AG09309 (cell line): ENCODE data around the gene ARHGAP26.

Experiments used
- DNase-seq: peaks from one replicate; pipeline ENCODE4 v3.0.0-alpha.2; 2010; ENCODE audit warnings: low read depth
- H3K4me3 ChIP-seq: 2 replicates; pipeline ENCODE4 v1.5.1; 2011; ENCODE audit warnings: mild to moderate bottlenecking, low read depth, low read length, moderate library complexity; ENCODE audit not compliant: control insufficient read depth
- CTCF ChIP-seq: IDR thresholded peaks from 2 replicates; pipeline ENCODE4 v1.5.1; 2011; ENCODE audit warnings: mild to moderate bottlenecking, low read depth, low read length, inconsistent platforms; ENCODE audit not compliant: insufficient read depth, control insufficient read depth; ENCODE audit errors: missing control alignments

ARHGAP26 gene

DNA sequence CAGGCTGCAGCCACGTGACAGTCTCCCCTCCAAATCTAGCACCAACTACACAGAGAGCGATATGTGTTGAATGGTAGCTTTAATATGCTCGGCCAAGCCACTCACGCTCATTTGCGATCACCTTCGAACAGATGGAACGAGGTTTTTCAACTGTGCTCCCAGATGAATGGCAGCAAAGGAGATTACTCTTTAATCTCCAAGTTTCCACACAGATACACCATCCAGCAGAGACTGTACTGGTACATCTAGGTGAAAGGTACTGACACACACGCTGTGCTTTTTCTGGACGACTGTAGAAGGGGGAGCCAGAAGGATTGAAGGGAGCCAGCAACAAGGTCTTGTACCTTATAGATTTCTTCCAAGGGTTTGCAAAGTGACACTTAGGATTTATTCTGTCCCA is 369.4 kb downstream of the ARHGAP26 start:
- no peak for TF ChIP-seq CTCF
- DNase-seq: no peak
- H3K4me3 ChIP-seq: no peak overlapping the region

- DNase-seq: no peak
- no peak for TF ChIP-seq CTCF
- H3K4me3 ChIP-seq: no peak overlapping the region
Measured at GRCh38 chr5:143140492-143141203, 370.5 kb downstream of the ARHGAP26 start.

DNA sequence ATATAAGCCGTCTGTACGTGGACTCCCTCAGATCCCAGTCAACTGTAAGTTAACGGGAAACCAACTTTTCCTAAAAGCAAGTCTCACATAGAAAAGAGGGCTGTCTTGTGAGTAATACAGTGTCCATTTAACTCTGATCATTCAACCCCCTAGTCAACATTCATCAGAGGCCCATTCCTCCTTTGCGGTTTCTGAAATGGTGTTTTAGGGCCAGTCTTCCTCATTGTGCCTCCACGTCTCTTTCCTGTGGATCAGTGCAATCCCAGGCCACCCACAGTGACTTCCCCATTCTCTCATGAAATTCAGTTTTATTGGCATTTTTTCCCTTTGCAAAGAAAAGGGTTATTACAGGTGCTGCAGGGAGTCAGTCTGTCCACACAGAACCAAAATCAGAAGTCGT is 371.5 kb downstream of the ARHGAP26 start:
- no peak for TF ChIP-seq CTCF
- DNase-seq: no peak
- no peak overlapping the region for H3K4me3 ChIP-seq

DNA sequence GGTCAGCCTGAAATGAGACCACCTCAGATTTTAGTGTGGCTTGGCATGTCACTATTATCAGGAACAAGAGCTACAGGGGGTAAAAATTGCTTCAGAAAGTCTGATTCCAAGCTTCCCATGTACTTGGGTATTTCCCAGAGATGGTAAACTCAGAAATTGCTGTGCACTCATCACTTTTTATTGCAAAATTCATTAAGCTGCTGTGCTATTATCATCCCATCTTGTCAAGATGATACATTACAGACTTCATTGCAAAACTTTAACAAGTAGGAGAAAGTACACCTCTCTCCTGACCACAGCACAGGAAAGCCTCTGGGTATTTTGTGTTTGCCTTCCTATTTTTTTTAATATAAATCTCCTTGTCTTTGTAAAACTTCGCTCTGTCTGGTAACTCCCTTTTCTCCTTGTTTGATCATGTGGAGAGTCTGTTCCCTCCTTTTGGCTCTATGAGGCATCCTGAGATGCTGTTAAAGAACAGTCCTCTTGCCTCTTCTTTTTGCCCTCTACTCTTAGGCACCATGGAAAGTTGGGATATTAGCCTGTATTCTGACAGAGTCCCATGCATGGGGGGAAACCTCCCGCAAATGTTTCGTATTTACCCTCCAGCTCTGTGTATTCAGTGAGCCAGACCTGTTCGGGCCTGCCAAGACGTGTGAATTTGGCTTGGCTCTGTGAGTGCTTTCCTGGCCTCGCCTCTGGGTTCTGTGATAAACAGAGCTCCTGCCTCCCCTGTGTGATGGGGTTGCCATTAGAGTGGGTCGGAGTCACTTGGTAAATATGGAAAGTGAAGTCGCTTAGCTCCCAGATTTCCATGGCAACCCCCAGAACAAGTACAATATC is 372.6 kb downstream of the ARHGAP26 start:
- peak; percentile 88 for DNase-seq
- no peak overlapping the region for H3K4me3 ChIP-seq
- no peak for TF ChIP-seq CTCF

- no peak for TF ChIP-seq CTCF
- DNase-seq: no peak
Measured at GRCh38 chr5:143143973-143144372, 373.8 kb downstream of the ARHGAP26 start.

DNA sequence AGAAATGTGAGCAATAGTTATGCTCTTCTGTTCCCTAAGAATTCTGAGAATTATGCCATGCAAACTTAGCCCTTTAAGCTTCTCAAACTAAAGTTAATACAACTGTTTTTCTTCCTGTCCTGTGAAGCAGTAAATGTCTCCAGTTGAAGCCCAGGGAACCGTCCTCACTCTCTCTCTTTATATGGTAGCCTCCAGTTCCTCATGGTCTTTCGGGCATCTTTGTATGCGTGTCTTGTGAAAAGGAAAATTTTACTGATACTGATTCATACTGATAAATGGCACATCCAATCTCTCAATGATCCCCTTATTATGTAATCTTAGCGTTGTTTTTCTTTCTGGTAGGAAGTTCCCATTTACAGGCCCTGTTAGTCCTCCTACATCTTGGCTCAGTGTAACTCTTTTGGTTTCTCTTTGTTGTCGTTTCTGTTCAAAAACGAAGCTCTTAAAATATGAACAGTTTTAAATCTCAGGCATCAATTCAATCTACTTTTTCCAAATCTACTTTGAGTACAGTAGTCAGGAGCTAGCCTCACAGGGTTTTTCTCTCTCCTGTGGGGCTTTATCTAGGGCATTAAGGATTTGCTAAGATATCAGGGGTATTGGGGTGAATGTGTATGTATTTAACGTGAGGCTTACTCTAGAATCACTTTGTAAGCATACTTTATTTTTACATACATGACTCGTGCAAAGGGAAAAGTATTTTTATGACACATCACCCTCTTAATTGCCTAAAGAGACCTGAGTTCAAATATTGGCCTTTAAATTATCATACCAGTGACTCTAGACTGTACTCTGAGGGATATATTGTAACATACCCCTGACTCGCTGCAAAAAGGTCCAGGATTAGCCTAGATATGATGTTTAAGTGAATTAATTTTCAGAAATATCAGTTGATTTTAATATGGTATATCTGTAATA is 375.3 kb downstream of the ARHGAP26 start:
- no peak for DNase-seq
- H3K4me3 ChIP-seq: no peak overlapping the region
- no peak for TF ChIP-seq CTCF

More at GRCh38 chr5:143143973-143144372, 373.8 kb downstream of the ARHGAP26 start:
- H3K4me3 ChIP-seq: no peak overlapping the region
